ENCODE results near the gene MYG1. TPM values are rescaled to one million over a fixed set of nuclear protein-coding genes. Genes with fewer than 3 reads are reported as not detected.

The MYG1 gene
- 42.8 and 49.6 TPM in 2 replicates for total RNA-seq

DNA sequence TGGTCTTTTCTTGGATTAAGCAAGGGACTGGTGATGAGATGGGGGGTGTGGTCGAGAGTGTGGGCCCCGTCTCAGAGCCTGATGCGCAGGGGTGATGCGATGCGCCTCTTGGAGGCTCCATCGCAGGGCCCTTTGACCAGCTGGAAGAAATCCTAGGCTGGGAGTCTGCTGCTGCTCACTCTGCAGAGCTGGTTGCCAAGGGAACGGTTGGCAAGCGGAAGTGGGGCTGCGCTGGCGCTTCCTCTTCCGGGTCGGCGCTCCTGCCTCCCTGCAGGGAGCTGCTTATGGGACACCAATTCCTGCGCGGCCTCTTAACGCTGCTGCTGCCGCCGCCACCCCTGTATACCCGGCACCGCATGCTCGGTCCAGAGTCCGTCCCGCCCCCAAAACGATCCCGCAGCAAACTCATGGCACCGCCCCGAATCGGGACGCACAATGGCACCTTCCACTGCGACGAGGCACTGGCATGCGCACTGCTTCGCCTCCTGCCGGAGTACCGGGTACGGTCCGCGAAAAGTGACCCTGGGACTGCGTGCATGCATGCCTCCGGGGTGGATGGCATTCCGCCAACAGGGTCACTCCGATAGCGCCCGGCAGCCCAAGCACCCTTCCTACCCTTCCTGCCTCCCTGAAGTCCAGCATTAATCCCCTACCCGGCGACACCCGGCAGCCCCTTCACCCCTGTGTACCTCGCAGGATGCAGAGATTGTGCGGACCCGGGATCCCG, at the start of gene MYG1:
MYG1 (plus strand) TSS at position 242 of the 727 bp plus-strand sequence; CDS start at position 285, 43 bp downstream.

DNA sequence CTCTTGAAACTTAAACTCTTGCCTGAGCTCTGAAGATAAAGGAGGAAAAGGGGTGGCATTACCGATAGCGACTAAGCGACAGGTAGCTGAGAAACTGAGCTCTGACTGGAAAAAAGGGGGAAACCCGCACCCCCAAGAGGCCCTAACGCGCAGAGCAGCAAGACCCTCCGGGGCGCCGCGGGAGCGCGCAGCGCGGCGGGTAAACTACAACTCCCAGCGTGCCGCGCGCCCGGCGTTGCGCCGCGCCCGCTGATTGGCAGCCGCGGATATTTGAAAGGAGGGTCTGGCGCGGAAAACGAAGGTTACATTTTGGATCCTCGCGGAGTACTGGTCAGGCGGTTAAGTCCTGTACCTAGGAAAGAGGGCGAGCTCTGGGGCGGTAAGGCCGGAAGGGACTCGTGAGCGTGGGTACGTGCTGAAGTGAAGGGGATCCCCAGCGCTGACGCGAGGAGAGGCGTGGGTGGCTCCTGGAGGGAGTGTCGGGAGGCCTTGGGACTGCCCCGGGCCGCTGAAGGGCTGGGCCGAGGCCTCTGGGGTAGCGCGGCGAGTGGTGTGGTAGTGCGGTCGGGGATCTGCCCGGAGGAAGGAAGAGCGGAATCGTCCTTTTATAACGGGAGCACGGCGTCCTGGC, 31.4 kb upstream of the MYG1 start, which contains the start of gene ESPL1:
ESPL1 (plus strand) TSS at position 301 of the 631 bp plus-strand sequence. CDS start 468 bp downstream, outside the sequence.

GRCh38 chr12:53295070-53295890, 4.2 kb upstream of the MYG1 start, which contains the start of gene PFDN5:
TSS of gene PFDN5 (plus strand) at chr12:53295542. CDS start at chr12:53295568, 26 bp downstream.

GRCh38 chr12:53336181-53336681, 36.7 kb downstream of the MYG1 start, which contains the start of gene SP7:
TSS of gene SP7 (minus strand) at chr12:53336354. CDS start at chr12:53335646, 708 bp downstream.

Other genes starting within 250 kb of the MYG1 start
- 5.1 and 14.9 TPM in 2 replicates for gene TNS2, start 249.6 kb upstream of the MYG1 start, total RNA-seq
- gene SPRYD3, start 220.3 kb upstream of the MYG1 start, total RNA-seq, result 26.7 and 33.4 TPM in 2 replicates
- gene IGFBP6, start 202.0 kb upstream of the MYG1 start, total RNA-seq, result 45.4 and 101 TPM in 2 replicates
- not detected in 2 replicates for gene SOAT2, start 196.2 kb upstream of the MYG1 start, total RNA-seq
- gene ZNF740, start 119.0 kb upstream of the MYG1 start, total RNA-seq, result 12.6 and 18.1 TPM in 2 replicates
- 3.9 and 14.9 TPM in 2 replicates for gene CSAD, start 118.8 kb upstream of the MYG1 start, total RNA-seq
- gene ITGB7, start 92.4 kb upstream of the MYG1 start, total RNA-seq, result not detected in 2 replicates
- 21.1 and 36.9 TPM in 2 replicates for gene RARG, start 67.5 kb upstream of the MYG1 start, total RNA-seq
- gene ESPL1, start 31.4 kb upstream of the MYG1 start, total RNA-seq, result 7.7 and 9.8 TPM in 2 replicates
- gene PFDN5, start 4.2 kb upstream of the MYG1 start, total RNA-seq, result 210 and 446 TPM in 2 replicates
- 53.0 and 64.9 TPM in 2 replicates for gene AAAS, start 21.9 kb downstream of the MYG1 start, total RNA-seq
- not detected in 2 replicates for gene SP7, start 36.7 kb downstream of the MYG1 start, total RNA-seq
- 41.6 and 57.5 TPM in 2 replicates for gene SP1, start 80.5 kb downstream of the MYG1 start, total RNA-seq
- gene AMHR2, start 124.2 kb downstream of the MYG1 start, total RNA-seq, result not detected in 2 replicates
- gene PRR13, start 142.0 kb downstream of the MYG1 start, total RNA-seq, result 39.3 and 50.6 TPM in 2 replicates
- 315 and 399 TPM in 2 replicates for gene PCBP2, start 152.4 kb downstream of the MYG1 start, total RNA-seq
- 13.4 and 34.5 TPM in 2 replicates for gene MAP3K12, start 199.8 kb downstream of the MYG1 start, total RNA-seq
- 58.5 and 97.3 TPM in 2 replicates for gene TARBP2, start 201.6 kb downstream of the MYG1 start, total RNA-seq
- gene NPFF, start 207.8 kb downstream of the MYG1 start, total RNA-seq, result not detected in 2 replicates

Data from placental epithelial cell (primary cell).